HG03280 (cell line): Measurements from ENCODE around the gene DENND5B.
"Not testable (repeated sequence)": the region's sequence is repeated elsewhere in the genome, so short reads cannot be mapped to it uniquely, and the experiment has no call there.

Experiments
- ATAC-seq: cut with Tn5 transposase; IDR thresholded peaks from one replicate; pipeline ENCODE4 v1.9.1; 2021; ENCODE audit warnings: mild to moderate bottlenecking, moderate library complexity; ENCODE audit not compliant: unreplicated experiment

Gene DENND5B

DNA sequence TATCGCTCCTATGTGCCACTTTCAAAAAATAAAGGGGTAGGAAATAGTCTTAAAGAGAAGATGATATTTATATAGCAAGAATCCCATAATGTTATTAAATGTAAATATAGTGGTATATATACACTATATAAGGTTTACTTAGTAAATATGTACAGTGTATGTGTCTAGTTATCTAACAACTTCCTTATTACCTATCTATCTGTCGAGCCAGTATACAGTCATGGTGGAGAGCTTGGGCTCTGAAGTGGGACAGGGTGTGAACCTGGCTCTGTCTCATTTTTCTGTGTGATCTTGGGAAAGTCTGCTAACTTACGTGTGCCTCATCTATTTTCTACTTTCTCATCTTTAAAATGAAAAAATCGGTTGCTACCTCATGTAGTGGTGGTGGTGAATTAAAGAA, 202.2 kb downstream of the DENND5B start:
- ATAC-seq: no peak

DNA sequence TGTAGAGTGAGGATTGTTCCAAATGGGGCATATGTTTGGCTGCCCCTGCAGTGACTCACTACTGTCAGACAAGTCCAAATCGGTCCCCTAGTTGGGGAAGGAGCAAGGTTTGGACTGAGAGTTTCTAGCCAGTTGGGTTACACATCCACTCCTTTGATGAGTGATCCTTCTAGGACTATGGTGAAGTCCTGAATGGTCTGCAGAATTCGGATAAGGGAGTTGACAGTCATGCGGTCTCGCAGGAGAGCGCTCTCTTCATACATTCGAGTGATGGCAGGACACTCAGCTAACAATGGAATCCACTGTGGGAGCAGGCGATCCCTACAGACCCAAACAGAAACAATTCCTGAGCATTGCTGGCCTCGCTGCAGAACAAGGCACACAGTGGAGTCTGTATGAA, 203.5 kb downstream of the DENND5B start:
- no peak for ATAC-seq

DNA sequence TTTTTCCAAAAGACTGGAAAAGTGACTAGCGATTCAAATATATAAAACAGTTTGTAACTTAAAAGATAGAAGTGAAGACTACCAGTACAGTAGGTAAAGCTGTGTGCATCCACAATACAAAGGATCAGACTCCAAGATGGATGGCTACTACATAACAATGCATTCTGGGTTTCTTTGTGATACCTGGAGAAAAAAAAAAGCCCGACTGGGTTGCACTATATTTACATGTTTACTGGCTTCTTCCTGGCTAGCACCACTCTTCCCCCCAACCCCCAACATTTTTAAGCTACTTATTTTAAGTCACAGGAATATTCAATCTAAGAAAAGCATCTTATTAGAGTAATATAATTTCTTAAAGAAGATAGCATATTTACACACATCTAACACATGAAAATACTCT, 203.9 kb downstream of the DENND5B start:
- ATAC-seq: no peak

DNA sequence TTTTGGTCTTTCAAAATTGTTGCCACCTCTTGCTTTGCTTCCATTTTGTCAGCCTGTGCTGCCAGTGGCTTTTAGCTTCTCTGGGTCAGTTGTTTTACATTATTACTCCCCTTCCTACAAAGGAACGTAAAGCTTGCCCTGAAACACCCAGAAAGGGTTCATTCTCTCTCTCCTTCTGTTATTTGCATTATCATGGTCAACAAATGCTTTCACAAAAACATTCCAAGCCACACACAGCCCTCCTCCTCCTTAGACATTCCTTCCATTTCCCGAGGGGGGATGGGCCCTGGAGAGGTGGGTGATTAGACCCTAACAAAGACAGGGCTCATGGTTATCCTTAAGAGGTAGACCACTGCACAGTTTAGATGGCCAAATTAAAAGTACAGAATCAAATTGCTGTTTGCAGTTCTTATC, 204.6 kb downstream of the DENND5B start:
- no peak for ATAC-seq

DNA sequence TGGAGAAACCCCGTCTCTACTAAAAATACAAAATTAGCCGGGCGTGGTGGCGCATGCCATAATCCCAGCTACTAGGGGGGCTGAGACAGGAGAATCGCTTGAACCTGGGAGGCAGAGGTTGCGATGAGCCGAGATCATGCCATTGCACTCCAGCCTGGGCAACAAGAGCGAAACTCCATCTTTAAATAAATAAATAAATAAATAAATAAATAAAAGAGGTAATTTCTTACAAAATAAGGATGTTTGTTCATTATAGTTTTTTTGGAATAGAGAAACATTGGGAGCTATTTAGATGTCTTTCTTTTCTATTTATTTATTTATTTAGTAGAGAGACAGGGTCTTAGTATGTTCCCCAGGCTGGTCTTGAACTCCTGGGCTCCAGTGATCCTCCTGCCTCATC, 213.7 kb downstream of the DENND5B start:
- not testable (repeated sequence) for ATAC-seq

DNA sequence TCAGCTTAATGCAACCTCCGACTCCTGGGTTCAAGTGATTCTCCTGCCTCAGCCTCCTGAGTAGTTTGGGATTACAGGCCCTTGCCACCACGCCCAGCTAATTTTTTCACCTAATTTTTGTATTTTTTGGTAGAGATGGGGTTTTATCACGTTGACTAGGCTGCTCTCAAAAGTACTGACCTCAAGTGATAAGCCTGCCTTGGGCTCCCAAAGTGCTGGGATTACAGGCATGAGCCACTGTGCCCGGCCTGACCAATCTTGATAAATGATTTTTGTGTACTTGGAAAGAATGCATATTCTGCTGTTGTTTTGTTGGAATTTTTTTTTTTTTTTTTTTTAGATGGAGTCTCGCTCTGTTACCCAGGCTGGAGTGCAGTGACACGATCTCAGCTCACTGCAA, 215.5 kb downstream of the DENND5B start:
- ATAC-seq: not testable (repeated sequence)

DNA sequence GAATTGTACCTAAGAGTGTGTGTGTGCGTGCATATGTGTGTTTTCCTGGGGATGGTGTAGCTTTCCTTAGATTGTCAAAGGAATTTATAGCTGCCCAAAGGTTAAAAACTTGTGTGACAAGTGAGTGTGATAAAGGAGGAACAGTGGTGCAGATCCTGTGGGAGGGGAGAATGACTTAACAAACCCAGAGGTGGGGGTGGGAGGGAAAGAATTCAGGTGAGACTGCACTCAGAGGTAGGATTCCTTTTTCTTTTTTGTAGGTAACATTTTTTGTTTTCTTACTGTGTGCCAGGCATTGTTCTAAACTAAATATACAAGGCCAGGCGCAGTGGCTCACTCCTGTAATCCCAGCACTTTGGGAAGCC, 219.7 kb downstream of the DENND5B start:
- ATAC-seq: no peak

- ATAC-seq: no peak
These were observed 220.2 kb downstream of the DENND5B start for GRCh38 chr12:31370531-31371255.

DNA sequence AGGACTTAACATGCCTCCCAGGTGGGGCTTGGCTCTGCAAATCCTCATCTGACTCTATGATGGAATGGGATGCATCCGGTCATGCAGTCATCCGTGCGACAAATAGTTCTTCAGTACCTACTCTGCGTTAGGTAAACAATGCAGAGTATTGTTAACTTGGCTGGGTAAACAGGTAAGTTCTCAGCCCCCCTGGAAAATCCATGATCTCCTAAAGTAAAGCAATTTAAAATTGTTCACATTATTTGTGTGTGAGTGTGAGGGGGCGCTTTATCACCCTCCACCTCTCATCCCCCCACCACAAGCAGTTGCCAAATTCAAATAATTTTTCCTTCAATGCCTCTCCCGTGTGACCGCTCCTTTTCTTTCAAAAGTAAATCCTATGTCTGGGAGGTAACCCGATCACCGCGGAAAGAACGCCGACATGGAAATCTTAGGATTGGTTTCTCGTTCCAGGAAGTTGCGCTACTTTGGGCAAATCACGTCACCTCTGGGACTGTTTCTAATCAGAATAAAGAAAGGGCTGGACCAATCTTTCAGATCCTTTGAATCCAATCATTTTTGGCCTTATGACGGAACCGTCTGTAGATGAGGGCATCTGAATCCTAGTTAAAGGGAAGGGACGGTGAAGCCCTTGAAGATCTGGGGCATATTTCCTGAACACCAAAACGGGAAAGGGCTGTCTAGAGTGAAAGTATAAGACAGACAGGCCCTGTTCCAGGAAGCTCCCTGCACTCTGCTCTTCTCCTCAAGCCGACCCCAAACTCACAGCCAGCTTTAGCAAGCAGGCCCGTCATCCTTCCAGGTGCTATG, 221.0 kb downstream of the DENND5B start:
- no peak for ATAC-seq

- no peak for ATAC-seq
These were observed 222.1 kb downstream of the DENND5B start for GRCh38 chr12:31368666-31369361.

GRCh38 chr12:31366104-31366621, 224.8 kb downstream of the DENND5B start:
- no peak for ATAC-seq

DNA sequence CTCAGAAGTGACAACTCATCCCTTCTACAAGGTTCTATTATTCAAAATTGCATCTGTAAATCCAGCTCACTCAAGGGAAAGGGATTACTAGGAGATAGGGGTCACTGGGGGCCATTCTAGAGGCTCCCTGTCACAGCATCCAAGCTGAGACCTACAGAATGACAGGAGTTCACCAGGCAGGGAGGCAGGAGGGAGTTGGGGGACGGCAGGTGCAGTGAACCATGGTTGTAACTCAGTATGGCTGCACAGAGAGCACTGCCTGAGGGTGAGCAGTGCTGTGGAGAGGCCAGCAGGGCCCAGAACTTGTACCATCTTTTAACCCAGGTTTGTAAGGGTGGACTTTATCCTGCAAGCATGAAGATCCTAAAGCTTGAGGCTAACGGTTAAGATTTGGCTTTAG, 227.1 kb downstream of the DENND5B start:
- no peak for ATAC-seq

DNA sequence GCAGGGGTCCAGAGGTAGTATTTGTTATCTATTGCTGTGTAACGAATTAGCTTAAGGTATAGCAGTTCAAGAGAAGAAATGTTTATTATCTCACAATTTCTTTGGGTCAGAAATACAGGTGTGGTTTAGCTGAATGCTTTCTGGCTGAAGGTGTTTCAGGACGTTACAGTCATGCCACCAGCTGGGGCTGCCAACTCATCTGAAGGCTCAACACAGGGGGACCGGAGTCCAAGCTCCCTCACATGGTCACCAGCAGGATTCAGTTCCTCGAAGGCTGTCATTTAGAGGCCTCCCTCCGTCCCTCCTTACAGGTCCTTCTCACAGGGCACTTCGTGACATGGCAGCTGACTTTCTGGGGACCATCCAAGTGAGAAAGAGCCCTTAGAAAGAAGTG, 227.5 kb downstream of the DENND5B start:
- ATAC-seq: no peak

DNA sequence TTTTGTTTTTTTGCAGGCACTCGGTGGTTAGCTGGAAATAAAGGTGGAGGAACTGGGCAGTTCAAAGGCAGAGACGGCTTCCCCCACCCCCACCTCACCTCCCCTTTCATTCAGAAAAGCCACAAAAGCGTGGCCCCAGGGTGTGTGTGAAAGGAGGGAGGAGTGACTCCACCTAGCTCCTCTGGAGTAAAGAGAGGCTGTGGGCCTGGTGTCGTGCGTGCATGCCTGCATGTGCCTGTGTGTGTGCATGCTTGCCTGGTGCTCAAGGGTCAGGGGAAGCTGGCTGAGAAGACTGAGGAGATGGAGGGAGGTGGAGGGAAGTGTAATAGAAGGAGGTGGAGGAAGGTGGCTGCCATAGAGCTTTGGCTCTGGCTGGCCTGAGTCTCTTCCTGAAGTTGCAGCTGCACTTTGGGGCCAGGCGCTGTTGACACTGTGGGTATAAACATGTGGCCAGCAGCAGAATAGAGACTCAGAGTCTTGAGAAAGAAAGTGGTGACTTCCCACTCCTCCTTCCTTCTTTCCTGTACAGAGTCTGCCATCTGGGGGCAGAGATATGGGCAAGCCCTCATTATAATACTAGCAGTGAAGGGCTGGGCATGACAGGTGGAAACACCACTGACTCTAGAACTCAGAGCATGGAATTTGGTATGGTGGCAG, 228.0 kb downstream of the DENND5B start:
- ATAC-seq: peak; percentile 67

DNA sequence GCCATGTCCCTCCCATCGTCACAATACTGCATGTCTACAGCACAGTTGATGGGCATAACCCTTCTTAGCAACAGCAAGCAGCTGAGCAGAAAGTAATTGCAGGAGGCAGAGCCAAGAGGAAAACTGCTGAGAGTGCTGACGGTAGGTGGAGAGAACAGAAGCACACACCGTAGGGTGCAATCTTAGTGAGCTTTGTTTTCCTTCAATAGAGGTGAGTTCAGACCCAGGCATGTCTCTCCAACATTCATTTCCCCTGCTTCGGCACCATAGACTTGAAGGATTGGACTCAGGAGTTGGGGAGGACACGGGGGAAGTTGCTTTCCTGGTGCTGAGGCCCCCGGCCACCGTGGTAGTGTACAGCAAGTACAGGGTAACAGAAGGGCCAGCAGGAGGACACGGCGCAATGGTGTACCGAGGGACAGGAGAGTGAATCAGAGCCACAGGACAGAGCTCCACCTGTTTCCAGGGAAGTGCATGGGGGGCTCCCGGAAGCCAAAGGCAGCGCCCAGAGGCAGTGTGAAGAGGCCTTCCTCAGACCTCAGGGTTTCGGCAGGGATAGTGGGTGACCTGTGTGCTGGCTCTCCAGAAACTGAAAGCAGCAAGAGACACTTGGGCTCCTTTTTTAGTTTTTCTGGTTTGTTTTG, 228.7 kb downstream of the DENND5B start:
- ATAC-seq: peak; percentile 49

- no peak for ATAC-seq
These were observed 229.2 kb downstream of the DENND5B start for GRCh38 chr12:31361730-31362114.

- ATAC-seq: no peak
These were observed 235.2 kb downstream of the DENND5B start for GRCh38 chr12:31355747-31356107.

DNA sequence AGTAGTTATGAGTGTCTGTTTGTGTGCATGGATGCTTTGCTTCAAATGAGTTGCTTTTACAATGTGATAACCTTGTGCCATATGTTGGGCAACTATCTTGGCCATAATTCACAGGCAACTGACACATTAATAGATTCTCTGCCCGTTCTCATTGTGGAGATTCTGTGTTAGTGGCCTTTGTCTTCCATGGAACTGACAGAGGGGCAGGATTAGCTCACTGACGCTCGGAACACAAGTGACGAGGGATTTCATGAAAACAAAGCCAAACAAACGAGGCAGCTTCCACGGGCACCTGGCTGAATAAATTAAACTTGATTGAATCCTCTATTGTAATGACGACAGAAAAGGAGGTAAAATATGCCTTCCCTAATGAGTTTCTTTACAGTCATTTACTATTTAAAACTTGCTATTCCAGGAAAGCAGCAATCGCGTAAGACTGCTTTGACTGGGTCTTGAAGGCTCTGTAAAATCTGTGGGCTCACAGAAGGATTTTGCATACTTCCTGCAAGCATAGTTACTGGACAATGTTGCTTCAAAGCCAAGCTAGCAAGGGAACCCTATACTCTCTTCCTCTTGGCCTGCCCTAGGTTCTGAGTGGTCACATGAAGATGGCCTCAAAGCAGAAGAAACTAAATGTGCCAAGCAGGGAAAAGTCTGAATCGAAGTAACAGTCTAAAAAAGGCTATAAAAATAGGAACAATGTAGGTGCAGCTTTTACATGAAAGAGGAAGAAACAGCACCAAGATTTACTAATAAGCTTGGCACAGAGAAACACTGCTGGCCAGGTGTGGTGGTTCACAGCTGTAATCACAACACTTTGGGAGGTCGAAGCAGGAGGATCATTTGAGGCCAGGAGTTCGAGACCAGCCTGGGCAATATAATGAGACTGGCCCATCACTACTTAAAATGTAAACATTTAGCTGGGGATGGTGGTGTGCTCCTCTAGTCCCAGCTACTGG, 236.9 kb downstream of the DENND5B start:
- ATAC-seq: no peak

- no peak for ATAC-seq
These were observed 244.7 kb downstream of the DENND5B start for GRCh38 chr12:31346267-31346666.

DNA sequence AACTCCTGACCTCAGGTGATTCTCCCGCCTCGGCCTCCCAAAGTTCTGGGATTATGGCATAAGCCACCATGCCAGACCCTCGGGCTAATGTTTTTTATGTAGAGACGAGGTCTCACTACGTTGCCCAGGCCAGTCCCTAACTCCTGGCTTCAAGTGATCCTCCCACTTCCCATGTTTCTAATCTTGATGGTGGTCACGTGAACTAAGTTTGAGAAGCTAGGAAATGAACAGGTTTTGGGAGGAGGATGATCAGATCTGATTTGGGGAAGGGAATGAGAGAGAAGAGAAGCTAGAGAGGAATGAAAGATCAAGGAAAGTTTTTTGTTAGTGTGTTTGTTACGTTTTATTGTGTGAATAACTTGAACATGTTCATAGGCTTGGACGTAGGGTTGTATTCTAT, 247.8 kb downstream of the DENND5B start:
- no peak for ATAC-seq
